ENCODE results near the gene GPR150. TPM values are rescaled to one million over a fixed set of nuclear protein-coding genes. Genes with fewer than 3 reads are reported as not detected.

GPR150 gene
- total and polyA plus RNA-seq, 2 of the 4 experiments (the other 2 are of a cell fraction): under 0.01 to 0.10 TPM

DNA sequence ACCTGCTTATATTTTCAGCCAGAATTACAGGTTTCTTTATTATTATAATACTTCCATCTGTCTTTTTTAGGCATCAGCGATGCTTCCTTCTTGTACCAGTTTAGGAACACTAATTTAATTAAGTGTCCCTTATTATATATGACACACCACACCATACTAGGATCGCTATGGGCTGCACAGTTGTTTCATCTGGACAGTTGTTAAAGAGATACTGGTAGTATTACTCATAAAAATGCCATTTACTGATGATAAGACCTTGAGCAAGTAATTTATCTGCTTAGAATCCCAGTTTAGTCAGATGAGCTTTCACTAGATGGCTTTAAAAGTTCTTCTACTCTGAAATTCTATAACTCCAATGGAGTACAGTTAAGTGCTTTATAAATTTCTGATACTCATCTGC, 47.9 kb upstream of the GPR150 start:
- H4K91ac ChIP-seq (ENCODE audit: insufficient read depth, low read depth, low read length): no peak overlapping the region
- CTCF ChIA-PET: no interaction called here
- H3K23ac ChIP-seq (ENCODE audit: low read depth, low read length): no peak overlapping the region
- H3K36me3 ChIP-seq (ENCODE audit: control insufficient read depth, insufficient read depth, low read length): peaks cover 6% of the 10 kb centered on the region
- no peaks in the 10 kb centered on the region for H4K20me1 ChIP-seq (ENCODE audit: insufficient read depth, low read length)
- DNase-seq: peak; percentile 15
- ATAC-seq (ENCODE audit: low read depth): no peak
- peaks cover 20 to 24% of the 10 kb centered on the region in 2 experiments for H3K79me1 ChIP-seq (ENCODE audit: low read depth in 1 of 2, low read length in 2 of 2)
- intact Hi-C loops (cut with micrococcal nuclease): no loop called here
- no peak overlapping the region for H4K8ac ChIP-seq (ENCODE audit: low read depth in 2 of 2, low read length in 2 of 2)
- dilution Hi-C loops (cut with HindIII; ENCODE audit: low sequenced_read_pairs, unreplicated experiment): no loop called here
- no peak overlapping the region for H3K18ac ChIP-seq (ENCODE audit: low read depth, low read length)
- H3K4me1 ChIP-seq (ENCODE audit: control insufficient read depth, insufficient read depth, low read length): no peaks in the 10 kb centered on the region
- no peak overlapping the region for H2BK15ac ChIP-seq (ENCODE audit: low read depth, low read length)
- no peak overlapping the region for H2BK120ac ChIP-seq (ENCODE audit: low read depth, low read length)
- H2AK9ac ChIP-seq (replicated peaks; ENCODE audit: low read depth, low read length, poor library complexity): no peak overlapping the region
- H3K27ac ChIP-seq (ENCODE audit: insufficient read depth, low read length): no peak overlapping the region
- H3K4me3 ChIP-seq (ENCODE audit: insufficient read depth, low read depth, low read length): no peak overlapping the region
- POLR2A ChIA-PET (ENCODE audit: unreplicated experiment): no interaction called here
- no peak overlapping the region for H2AFZ ChIP-seq (replicated peaks; ENCODE audit: low read length, poor library complexity)
- no peak overlapping the region for H3K9ac ChIP-seq (ENCODE audit: low read depth, low read length)
- H3K56ac ChIP-seq (ENCODE audit: extremely low read depth, insufficient read depth, low read length): no peak overlapping the region
- H2BK5ac ChIP-seq (ENCODE audit: low read depth, low read length, poor library complexity, severe bottlenecking): no peak overlapping the region
- no peak for TF ChIP-seq MAFK (IDR thresholded peaks at IDR 0.05; ENCODE audit: low read depth, low read length)
- TF ChIP-seq, protein P1, sequence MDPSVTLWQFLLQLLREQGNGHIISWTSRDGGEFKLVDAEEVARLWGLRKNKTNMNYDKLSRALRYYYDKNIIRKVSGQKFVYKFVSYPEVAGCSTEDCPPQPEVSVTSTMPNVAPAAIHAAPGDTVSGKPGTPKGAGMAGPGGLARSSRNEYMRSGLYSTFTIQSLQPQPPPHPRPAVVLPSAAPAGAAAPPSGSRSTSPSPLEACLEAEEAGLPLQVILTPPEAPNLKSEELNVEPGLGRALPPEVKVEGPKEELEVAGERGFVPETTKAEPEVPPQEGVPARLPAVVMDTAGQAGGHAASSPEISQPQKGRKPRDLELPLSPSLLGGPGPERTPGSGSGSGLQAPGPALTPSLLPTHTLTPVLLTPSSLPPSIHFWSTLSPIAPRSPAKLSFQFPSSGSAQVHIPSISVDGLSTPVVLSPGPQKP (IDR thresholded peaks at IDR 0.05; ENCODE audit: borderline replicate concordance, low read depth, low read length): no peak
- no peak for TF ChIP-seq RCOR1 (IDR thresholded peaks at IDR 0.05; ENCODE audit: insufficient replicate concordance, low read length)
- no peak for TF ChIP-seq SMC3 (IDR thresholded peaks at IDR 0.05; ENCODE audit: low read depth, low read length)
- TF ChIP-seq RAD21 (IDR thresholded peaks at IDR 0.05; ENCODE audit: low read length): no peak
- no peak for TF ChIP-seq MXI1 (IDR thresholded peaks at IDR 0.05; ENCODE audit: borderline replicate concordance, low read depth, low read length)
- no peak for TF ChIP-seq FOS (IDR thresholded peaks at IDR 0.05; ENCODE audit: low read depth, low read length)
- TF ChIP-seq BHLHE40 (IDR thresholded peaks at IDR 0.05; ENCODE audit: low read depth, low read length): no peak
- no peak for TF ChIP-seq POLR2A (IDR thresholded peaks at IDR 0.05; ENCODE audit: low read depth, low read length)
- no peak for TF ChIP-seq RFX5 (IDR thresholded peaks at IDR 0.05; ENCODE audit: low read depth, low read length)
- TF ChIP-seq CEBPB (IDR thresholded peaks at IDR 0.05; ENCODE audit: low read depth, low read length): no peak
- TF ChIP-seq, protein P2, sequence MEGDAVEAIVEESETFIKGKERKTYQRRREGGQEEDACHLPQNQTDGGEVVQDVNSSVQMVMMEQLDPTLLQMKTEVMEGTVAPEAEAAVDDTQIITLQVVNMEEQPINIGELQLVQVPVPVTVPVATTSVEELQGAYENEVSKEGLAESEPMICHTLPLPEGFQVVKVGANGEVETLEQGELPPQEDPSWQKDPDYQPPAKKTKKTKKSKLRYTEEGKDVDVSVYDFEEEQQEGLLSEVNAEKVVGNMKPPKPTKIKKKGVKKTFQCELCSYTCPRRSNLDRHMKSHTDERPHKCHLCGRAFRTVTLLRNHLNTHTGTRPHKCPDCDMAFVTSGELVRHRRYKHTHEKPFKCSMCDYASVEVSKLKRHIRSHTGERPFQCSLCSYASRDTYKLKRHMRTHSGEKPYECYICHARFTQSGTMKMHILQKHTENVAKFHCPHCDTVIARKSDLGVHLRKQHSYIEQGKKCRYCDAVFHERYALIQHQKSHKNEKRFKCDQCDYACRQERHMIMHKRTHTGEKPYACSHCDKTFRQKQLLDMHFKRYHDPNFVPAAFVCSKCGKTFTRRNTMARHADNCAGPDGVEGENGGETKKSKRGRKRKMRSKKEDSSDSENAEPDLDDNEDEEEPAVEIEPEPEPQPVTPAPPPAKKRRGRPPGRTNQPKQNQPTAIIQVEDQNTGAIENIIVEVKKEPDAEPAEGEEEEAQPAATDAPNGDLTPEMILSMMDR (conservative IDR thresholded peaks at IDR 0.05; ENCODE audit: low read depth, low read length): no peak
- no peak for TF ChIP-seq MAZ (IDR thresholded peaks at IDR 0.05; ENCODE audit: borderline replicate concordance, low read depth, low read length)
- no peak for TF ChIP-seq NFE2L2 (IDR thresholded peaks at IDR 0.05; ENCODE audit: low read depth, low read length)
- TF ChIP-seq CHD1 (IDR thresholded peaks at IDR 0.05; ENCODE audit: low read depth, low read length): no peak
- no TSS peak for BruUV-seq (replicated peaks)
- no CpG with 5 or more reads among the region's 2 CpGs for WGBS, 2 experiments (ENCODE audit: extremely low coverage in 2 of 2, insufficient read length in 1 of 2)
- H3K9me3 ChIP-seq (ENCODE audit: control insufficient read depth, insufficient read depth, low read length): no peaks in the 10 kb centered on the region
- no peak overlapping the region for H2BK20ac ChIP-seq (ENCODE audit: low read depth, low read length)
- no peak overlapping the region for H3K4me2 ChIP-seq (ENCODE audit: low read depth, low read length)
- H3K9me1 ChIP-seq (ENCODE audit: insufficient read depth, low read length): peaks cover 5% of the 10 kb centered on the region; the same call in 1 of the 2 replicates
- in situ Hi-C loops (cut with MboI; ENCODE audit: low sequenced_read_pairs): no loop called here
- H3K27me3 ChIP-seq (ENCODE audit: control insufficient read depth, insufficient read depth, low read length): no peaks in the 10 kb centered on the region
- no peak overlapping the region for H4K5ac ChIP-seq (ENCODE audit: low read depth, low read length)
- H3K14ac ChIP-seq (replicated peaks; ENCODE audit: low read depth, low read length): no peak overlapping the region
- H3K4ac ChIP-seq (ENCODE audit: low read depth, low read length): no peak overlapping the region
- H2AK5ac ChIP-seq (ENCODE audit: low read depth, low read length): no peak overlapping the region

All from IMR-90 (cell line).